A673 (cell line): ENCODE results near the gene TTLL11.

ENCODE experiments used
- EZH2 ChIP-seq: fragments of 200-600 bp; sonication (generic); IDR thresholded peaks from 2 replicates; pipeline ENCODE4 v1.6.1; 2017; ENCODE audit warnings: borderline replicate concordance, low read depth, mild to moderate bottlenecking, mixed read lengths, antibody characterized with exemption, low read length; ENCODE audit not compliant: poor library complexity, severe bottlenecking
- TF ChIP-seq, protein P1 (sequence below): fragments of 300-800, 200-600 bp; sonication (generic); conservative IDR thresholded peaks from 2 replicates; pipeline ENCODE4 v1.5.1; 2017; ENCODE audit warnings: low read depth, mild to moderate bottlenecking, antibody characterized with exemption, low read length, moderate library complexity, mixed read lengths

DNA sequence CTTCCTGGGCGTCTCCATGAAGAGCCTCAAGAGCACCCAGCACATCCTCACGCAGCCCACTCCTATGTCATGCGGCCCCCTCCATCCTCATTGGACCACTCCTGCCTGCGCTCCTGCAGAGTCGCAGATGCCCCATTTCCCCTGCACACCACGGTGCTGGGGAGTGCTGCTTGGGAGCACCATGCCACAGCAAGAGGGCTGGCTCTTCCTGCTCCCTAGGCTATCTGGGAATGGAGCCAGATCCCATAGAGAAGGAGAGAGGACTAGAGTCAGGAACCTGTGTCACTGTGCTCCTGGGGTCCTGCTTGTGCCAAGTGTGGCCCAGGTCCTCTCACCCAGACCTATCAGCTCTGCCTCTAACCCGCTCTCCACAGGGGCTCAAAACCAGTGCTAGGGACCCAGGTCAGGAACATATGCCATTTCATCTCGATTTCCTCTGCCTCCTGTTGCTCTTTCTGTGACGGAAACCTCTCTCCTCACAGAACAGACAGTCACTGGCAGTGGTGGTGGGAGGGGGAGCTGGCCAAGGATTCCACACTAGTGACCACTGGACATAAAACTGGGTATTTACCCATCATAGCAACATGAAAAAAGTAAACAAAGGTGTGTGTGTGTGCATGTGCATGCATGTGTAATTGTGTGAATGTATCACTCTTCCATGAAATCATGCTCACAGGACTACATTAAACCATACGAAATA, 178.4 kb downstream of the TTLL11 start:
- TF ChIP-seq, protein P1, sequence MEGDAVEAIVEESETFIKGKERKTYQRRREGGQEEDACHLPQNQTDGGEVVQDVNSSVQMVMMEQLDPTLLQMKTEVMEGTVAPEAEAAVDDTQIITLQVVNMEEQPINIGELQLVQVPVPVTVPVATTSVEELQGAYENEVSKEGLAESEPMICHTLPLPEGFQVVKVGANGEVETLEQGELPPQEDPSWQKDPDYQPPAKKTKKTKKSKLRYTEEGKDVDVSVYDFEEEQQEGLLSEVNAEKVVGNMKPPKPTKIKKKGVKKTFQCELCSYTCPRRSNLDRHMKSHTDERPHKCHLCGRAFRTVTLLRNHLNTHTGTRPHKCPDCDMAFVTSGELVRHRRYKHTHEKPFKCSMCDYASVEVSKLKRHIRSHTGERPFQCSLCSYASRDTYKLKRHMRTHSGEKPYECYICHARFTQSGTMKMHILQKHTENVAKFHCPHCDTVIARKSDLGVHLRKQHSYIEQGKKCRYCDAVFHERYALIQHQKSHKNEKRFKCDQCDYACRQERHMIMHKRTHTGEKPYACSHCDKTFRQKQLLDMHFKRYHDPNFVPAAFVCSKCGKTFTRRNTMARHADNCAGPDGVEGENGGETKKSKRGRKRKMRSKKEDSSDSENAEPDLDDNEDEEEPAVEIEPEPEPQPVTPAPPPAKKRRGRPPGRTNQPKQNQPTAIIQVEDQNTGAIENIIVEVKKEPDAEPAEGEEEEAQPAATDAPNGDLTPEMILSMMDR, result no peak
- no peak for TF ChIP-seq EZH2
